ENCODE measurements around the gene PRICKLE1.
"Not testable (repeated sequence)": the region's sequence is repeated elsewhere in the genome, so short reads cannot be mapped to it uniquely, and the experiment has no call there.

Gene PRICKLE1

DNA sequence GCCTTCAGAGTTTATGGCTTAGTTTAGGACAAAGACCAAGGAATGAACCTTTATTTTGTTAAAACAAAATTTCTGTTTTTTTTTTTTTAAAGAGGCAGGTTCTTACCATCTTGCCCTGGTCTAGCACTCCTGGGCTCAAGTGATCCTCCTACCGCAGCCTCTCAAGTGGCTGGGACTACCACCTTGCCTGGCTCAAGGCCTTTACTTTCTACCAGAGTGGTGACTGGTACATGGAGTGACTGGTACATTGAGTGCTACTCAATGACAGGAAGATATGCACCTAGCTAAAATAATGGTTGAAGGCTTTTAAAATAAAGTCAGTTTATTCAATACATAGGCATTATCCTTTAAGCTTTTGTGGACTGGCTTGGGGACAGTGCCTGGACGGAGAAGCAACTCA is 32.6 kb downstream of the PRICKLE1 start:
- no peak for DNase-seq (ENCODE audit: low spot score)

DNA sequence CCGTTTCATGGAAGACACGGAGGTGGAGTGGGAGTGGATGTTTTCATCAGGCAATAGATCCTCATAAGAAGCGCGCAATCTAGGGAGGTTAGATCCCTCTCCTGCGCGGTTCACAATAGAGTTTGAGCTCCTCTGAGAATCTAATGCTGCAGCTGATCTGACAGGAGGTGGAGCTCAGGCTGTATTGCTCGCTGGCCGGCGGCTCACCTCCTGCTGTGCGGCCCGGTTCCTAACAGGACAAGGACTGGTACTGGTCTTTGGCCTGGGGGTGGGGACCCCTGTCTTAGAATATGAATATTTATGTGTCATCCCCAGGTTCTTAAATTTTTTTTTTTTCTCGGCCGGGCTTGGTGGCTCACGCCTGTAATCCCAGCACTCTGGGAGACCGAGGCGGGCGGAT is 36.7 kb downstream of the PRICKLE1 start:
- DNase-seq (ENCODE audit: low spot score): no peak

DNA sequence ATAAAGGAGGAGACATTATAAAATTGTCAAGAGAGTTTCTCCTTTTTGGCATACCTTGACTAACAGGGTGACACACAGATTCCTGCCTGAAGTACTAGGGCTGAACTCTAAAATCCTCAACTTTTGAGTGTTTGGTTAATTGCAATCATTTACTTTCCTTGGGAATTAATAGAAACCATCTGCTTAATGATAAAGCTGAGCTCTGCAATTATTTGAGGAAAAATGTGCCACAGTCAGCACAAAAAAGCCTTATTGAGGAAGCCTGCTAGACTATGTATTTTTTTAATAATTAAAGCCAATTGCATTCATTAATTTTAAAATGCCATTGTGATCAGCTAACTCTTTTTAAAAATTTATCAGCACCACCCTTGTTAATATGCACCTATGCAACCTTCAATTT is 38.7 kb downstream of the PRICKLE1 start:
- no peak for DNase-seq (ENCODE audit: low spot score)

DNA sequence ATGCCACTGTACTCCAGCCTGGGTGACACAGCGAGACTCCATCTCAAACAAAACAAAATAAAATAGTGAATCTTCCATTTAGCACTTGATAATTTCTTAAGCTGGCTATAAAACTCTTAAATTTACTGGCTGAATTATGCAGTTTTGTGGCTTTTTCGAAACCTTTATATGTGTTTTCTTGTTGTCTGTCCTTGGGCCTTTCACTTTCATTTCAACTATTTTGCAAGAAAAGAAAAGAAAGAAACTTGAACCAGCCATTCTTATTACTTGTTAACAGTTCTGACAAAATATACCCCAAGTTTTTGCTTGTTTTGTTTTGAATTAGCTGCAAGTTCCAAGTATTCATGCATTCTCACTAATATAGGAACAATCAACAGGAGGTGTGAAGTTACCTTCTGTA is 42.8 kb downstream of the PRICKLE1 start:
- DNase-seq (ENCODE audit: low spot score): no peak

DNA sequence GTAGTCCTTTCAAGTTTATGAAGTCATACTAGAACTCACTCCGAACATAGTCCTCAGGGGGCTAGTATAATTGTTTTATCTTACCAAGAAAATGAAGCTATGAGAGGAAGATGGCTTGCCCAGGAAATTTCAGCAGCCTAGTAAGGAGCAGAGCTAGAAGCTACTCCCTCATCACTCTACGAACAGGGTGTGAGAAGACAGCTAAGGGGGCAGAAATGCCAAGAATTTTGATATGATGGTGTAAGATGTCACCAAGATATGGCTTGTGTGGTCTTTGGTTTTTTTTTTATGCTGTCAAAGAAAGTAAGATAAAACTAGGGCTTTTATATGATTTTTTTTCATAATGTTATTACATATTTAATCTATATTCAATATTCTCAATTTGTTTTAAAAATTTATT is 47.6 kb downstream of the PRICKLE1 start:
- no peak for DNase-seq (ENCODE audit: low spot score)

DNA sequence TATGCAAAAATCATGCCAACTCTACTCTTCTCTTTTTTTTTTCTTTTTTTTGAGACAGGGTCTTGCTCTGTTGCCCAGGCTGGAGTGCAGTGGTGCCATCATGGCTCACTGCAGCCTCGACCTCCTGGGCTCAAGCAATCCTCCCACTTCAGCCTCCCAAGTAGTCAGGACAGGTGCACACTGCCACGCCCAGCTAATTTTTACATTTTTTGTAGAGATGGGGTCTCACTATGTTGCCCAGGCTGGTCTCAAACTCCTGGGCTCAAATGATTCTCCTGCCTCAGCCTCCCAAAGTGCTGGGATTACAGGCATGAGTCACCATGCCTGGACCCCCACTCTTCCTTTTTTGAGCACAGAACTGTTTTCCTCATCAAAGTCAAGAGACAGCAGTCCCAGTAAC is 48.2 kb downstream of the PRICKLE1 start:
- not testable (repeated sequence) for DNase-seq (ENCODE audit: low spot score)

DNA sequence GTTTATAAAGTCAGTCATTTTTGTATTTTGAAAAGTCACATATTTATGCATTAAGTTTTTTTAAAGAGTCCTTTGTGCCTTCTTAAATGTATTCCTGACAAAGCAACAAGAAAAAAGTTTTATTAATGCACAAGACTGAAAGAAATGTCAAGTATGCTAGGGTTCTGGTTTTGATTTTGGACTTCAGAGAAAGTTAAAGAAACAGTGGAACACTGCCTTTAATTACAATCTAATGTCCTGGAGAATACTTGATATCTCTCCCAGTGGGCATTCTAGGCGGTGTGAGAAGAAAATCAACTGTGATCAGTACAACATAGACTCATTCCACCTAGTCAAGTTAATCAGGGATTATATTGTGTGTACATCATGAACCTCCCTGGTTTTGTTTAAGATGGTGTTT is 49.9 kb downstream of the PRICKLE1 start:
- no peak for DNase-seq (ENCODE audit: low spot score)

DNA sequence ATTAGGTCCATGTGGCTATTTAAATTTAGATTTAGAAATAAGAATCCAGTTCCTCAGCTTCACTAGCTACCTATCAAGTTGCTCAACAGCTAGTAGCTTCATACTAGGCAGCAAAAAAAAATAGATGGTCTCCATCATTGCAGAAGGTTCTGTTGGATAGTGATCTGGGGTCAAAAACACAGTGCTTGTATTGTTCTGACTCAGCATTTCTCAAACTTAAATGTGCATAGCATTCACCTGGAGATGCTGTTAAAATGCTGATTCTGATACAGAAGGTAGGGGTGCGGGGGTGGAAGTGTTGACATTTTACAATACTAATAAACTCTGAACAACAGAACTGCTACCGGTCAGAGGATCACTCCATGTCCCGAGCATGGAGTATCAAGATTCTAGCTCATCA is 51.3 kb downstream of the PRICKLE1 start:
- DNase-seq (ENCODE audit: low spot score): no peak

DNA sequence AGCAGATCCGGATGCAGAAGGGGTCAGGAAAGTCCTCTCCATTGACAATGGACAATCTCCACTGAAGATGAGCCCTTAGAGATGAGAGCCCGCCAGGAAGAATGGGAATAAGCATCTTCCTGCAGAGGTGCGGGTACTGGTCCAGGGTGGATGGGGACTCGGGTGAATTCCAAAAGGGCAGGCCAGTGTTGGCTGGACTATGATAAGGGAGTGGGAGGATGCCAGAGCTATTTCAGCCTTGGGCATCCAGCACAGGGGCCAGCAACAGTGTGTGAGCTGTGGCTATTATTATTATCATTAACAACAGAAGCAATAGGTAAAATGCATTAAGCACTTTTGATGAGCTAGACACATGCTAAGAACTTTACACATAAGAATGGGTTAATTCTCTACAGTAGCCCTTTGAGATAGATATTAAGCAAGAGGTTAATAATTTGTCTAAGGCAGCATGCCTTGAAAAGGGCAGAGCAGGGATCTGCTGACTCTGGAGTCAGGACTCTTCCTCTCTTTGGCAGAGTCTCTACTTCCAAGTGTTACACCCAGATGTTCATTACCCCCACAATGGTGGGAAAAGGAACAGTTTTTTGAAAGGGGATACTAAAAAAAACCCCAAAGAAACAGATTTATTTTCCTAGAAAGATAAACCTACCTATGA is 55.2 kb downstream of the PRICKLE1 start:
- DNase-seq (ENCODE audit: low spot score): no peak

DNA sequence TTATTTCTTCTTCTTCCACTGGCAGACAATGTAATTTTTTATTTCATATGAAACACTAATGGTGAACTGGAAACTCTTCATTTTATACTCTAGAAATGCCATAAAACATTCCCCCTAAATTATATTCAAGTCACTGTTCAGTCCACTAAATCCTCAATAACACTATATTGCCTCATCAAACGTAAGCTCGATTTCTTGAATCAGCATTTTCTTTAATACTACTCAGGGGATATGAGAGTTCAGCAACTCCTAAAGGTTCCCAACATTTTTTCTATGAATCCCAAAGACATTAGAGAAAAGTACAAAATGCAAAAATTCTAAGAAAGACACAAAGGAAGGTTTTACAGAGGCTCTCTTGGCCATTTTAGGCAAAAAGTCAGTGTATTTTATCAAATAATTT is 59.3 kb downstream of the PRICKLE1 start:
- DNase-seq (ENCODE audit: low spot score): no peak

DNA sequence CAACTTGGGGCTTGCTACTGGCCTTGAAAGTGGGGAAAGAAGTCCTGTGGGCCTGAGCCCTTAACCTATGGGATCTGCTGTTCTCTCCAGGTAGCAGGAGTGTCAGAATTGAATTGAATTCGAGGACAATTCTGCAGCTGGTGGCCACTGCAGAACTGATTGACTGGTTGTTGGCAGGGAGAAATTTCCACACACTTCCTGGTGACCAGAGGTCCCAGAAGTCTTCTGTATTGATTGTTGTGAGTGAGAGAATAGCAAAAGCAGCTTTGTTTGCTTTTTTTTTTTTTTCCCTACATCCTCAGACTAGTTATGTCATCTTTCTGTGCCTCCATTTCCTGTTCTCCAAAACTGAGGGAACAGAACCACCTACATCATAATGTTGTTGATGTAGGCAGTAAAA is 64.1 kb downstream of the PRICKLE1 start:
- DNase-seq (ENCODE audit: low spot score): no peak

DNA sequence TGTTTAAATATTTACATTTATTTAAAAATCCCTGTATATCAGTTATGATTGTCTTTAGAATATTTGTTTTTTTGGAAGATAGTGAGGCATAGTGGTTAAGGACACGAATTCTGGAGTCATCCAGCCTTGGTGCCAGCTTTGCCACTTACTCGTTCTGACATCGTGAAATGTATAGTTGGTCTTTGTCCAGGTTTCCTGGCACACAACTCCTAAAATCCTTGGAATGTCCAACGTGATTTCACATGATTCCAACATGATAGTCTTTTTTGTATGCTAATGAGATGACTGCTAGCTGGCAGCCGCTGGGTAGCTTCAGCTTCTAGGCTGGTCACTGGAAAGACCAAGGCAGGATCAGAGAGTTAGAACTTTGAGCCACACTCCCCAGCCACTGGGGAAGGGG is 64.8 kb downstream of the PRICKLE1 start:
- DNase-seq (ENCODE audit: low spot score): no peak

DNA sequence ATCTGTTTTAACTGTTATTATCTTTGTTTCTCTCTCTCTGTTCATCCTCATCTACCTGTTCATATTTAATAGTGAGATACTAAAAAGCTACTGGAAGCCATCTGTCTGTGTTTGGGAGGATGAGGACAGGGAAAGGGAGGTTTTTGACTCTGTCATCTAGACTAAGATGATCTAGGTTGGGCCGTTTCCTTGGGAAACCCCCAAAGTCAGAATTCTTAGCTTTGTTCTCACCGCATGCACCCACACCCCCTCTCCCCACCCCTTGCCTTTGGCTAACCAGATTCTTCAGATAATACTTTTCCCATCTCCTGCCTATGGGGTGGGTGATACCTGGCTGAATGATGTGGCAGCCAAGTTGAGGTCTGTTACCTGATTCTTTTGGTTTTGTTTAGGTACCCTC is 73.0 kb downstream of the PRICKLE1 start:
- DNase-seq (ENCODE audit: low spot score): no peak

DNA sequence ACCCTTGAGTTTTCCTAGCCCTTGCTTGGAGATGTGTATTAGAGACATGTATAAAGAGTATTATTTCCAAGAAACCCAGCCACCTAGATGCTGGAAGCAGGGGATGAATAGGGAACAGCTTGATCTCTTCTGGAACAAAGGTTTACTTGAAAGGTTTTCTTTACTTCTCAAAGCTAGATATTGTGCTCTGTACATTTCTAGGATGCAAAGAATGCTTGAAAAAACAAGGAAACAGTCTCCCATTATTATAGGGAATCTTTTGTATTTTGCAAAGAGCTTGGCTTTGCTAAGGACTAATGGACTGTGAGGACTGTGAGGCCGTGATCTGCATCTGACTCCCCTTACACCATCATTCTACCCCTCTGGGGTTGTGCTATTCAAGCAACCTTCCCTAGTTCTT is 77.9 kb downstream of the PRICKLE1 start:
- DNase-seq (ENCODE audit: low spot score): no peak

DNA sequence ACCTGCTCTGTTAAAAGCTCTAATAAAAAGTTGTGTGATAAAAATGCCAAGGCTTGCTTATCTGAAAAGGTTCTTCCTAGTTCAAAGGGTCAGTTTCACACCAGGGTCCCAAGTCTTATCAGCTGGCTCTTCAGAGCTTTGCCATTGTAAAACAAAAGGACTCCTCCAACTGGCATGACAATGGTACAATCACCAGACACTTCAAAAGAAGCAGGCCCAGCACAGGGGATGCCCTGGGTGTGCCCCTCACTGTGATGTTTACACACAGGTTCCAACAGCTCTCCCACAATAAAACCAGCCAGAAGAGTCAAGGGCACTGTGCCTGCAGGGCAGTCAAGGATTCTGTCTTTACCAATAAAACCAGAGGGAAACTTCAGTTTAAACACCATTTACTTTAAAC is 78.7 kb downstream of the PRICKLE1 start:
- no peak for DNase-seq (ENCODE audit: low spot score)

DNA sequence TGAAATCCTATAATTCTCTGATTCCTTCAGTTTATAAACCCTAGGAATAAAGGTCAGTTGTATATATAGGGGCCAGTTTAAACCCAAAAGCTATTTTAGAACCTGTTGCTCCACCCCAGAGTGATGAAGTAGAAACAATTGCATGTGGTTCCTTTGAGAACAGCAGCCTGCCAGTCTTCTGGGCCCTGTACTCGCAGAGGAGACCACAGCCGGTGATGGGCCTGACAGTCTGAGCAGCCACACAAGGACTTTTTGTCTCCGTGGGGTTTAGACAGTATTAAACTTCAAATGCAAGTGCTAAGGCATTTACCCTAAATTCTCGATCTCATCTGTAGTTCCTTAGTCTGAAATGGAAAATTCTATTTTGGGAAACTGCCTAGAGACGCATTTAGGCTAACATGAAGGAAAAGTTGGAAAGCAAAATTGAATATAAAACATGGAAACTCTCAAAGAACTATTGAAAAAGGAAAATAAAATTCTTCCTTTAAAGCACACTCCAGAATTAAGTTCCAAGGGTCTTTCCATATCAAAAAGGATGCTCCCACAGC is 80.6 kb downstream of the PRICKLE1 start:
- DNase-seq (ENCODE audit: low spot score): no peak

DNA sequence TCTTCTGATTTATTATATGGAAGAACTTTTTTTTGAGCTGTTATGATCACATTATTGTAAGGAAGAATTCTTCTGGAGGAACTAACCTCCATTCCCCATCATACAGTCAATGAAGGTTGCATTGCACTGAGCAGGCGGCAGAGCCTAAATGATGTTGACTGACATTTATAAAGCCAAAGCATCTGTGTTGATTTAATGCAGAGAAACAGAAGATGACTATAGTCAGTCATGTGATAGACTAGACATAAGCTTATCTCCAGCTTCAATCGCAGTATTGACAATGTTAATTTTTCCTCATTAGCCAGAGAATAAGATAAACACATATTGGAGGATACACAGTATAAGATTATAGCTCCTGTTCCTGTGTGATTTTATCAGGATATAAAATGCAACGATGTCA is 82.0 kb downstream of the PRICKLE1 start:
- DNase-seq (ENCODE audit: low spot score): no peak

DNA sequence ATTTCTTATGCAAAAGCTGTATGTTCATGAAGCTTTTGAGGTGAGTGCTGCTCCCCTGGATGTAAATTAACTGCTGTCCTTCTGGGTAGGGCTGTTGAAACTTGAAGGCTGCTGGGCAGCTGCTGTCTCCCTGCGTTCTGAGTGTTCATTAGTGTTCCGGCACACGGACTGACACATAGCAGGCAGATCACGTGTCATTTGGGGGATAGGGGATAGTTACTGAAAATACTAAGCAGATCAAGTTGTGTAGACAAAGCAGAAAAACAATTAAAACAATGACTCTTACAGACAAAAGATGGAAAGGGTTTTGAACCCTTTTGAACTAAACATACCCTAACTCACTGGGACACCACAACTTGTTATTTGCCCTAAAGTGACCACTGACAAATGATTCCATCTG is 82.5 kb downstream of the PRICKLE1 start:
- no peak for DNase-seq (ENCODE audit: low spot score)

DNA sequence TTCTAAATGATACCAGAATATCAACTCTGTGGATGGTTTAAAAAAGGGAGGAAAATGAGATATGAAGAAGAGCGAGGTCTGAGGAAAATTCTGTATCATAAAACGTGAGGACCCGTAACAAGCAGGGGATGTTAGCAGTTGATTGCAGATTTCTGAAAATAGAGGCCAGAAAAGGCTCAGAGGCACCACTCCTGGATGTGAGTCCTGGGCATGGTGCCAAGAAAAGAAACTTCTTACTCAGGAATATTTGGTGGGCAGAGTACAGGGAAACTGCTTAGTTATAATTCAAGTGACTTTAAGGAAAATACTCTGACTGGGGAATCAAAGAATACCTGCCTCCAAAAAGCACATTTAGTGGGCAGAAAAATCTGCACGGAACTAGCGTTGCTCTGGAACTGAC is 85.5 kb downstream of the PRICKLE1 start:
- DNase-seq (ENCODE audit: low spot score): no peak

DNA sequence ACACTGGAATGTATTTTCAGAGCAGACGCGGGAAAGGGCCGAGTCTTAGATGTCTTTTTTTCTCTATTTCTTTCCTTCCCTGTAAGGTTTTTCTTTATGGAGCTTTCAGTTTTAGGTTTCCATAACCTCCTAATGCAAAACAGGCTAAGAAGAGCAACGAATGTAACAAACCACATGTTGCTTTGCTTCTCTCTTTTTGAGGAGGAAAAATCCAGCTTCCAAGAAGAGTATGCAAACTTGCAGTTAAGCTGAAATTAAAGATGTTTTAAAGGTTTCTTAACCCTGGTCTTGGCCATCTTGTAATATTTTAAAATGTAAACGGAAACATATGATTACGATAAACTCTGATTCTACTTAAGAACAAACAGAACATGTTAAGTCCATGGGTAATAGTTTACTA is 86.9 kb downstream of the PRICKLE1 start:
- DNase-seq (ENCODE audit: low spot score): no peak

DNA sequence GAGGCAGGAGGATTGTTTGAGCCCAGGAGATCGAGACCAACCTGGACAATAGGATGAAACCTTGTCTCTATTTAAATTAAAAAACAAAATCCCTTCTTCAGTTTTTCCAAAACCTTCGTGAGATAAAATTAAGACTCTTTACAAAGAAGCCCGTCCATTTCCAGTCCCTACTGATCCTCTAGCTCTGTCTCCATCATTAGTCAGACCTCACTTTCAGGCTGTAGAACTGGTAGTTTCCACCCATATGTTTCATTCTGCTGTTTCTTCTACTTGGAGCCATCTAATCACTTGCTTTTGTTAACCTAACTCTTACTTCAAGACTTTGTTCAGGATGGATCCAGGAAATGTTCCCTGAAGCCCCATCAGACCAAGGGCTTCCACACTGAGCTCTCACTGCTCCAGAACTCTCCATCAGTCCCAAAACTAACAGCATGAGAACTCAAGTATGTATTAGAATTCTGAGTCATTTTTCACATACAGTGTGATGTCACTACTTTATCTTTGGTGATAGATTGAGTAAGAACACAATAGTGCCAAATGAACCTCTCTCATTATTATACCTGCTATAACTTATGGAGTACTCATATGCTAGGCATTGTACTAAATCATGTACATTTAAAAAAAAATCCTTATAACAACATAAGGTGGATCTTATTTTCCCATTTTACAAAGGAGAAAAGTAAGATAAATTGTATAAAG is 90.8 kb downstream of the PRICKLE1 start:
- no peak for DNase-seq (ENCODE audit: low spot score)

DNA sequence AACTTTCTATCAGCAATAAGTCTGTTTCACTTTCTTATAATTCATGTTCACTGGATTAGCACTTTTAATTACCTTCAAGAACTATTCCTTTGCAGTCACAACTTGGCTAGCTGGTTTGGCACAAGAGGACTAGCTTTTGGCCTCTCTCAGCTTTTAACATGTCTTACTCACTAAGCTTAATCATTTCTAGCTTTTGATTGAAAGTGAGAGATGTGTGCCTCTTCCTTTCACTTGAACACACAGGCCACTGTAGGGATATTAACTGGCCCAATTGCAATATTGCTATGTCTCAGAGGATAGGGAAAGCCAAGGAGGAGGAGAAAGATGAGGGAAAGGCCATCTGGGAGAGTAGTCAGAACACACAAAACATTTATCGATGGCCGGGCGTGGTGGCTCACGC is 92.7 kb downstream of the PRICKLE1 start:
- no peak for DNase-seq (ENCODE audit: low spot score)

DNA sequence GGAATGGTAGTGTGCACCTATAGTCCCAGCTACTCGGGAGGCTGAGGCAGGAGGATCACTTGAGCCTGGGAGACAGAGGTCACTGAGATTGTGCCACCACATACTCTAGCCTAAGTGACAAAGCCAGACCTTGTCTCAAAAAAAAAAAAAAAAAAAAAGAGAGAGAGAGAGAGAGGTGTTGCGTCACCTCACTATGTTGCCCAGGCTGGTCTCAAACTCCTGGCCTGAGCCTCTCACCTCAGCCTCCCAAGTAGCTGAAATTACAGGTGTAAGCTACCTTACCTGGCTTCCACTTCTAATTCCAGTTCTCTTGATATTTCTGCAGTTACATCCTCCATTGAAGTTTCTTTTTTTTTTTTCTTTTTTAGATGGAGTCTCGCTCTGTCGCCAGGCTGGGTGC is 94.3 kb downstream of the PRICKLE1 start:
- no peak for DNase-seq (ENCODE audit: low spot score)

DNA sequence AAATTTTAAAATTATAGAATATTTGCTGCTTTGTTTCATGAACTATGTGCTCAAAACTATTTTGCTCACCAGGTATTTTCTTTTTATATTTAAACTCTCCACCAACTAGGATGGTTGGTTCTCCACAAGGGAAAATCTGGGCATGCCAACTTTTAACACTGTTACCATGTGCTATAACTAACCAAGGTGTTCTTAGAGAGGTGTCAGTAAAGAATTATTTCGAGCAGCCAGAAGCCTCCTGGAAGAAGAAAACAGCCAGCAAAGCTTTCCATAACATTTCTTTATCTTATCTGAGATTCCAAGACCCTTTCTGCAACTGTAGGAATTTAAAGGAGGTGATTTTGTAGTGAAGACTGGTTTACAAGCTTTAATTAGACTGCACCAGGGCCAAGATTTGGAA is 97.3 kb downstream of the PRICKLE1 start:
- no peak for DNase-seq (ENCODE audit: low spot score)
